Endothelial cell of umbilical vein (primary cell): ENCODE measurements around the gene PRR14. TPM values are rescaled to one million over a fixed set of nuclear protein-coding genes. Genes with fewer than 3 reads are reported as not detected.

Experiments
- BruUV-seq: library from RNA; stranded (reverse); fragments of 400-500 nt; replicated peaks from 2 replicates; lab custom pipeline; 2021; lab: Mats Ljungman, UMichigan
- CTCF ChIA-PET: fragments of 300-600, 350-600 bp; sonication (Branson Sonifier 250); formaldehyde crosslinking; loops from one replicate; lab custom pipeline; 2021; ENCODE audit warnings: antibody characterized with exemption, inconsistent platforms; lab: Charles Lee
- POLR2A ChIA-PET: fragments of 300-600, 350-600 bp; sonication (Branson Sonifier 250); formaldehyde crosslinking; loops from one replicate; lab custom pipeline; 2021; ENCODE audit warnings: antibody characterized with exemption, inconsistent platforms; lab: Charles Lee
- DNase-seq: peaks from one replicate; pipeline ENCODE4 v3.0.0-alpha.2; 2011; ENCODE audit warnings: low read depth, low spot score
- FAIRE-seq: peaks from 2 replicates; lab custom pipeline; 2011; peaks lifted over from hg19 to GRCh38; lab: Jason Lieb, UNC
- H2AFZ ChIP-seq: 2 replicates; pipeline ENCODE4 v1.6.0; 2012; ENCODE audit warnings: low read depth, low read length, control low read depth, inconsistent platforms
- H3K27ac ChIP-seq: 2 replicates; pipeline ENCODE4 v1.5.1; 2011; ENCODE audit warnings: low read depth, mild to moderate bottlenecking, control low read depth, low read length, moderate library complexity; ENCODE audit not compliant: insufficient read depth
- H3K27me3 ChIP-seq, 2 experiments: 2 replicates each; pipeline versions ENCODE4 v1.6.0 to v1.6.1; 2011; ENCODE audit warnings: low read length in 2 of 2, mixed read lengths in 1 of 2; ENCODE audit not compliant: control insufficient read depth in 2 of 2, insufficient read depth in 2 of 2
- H3K36me3 ChIP-seq, 2 experiments: 2 replicates in 1 of 2; 3 replicates in 1 of 2; pipeline ENCODE4 v1.5.1; 2011; ENCODE audit warnings: low read length in 2 of 2, mild to moderate bottlenecking in 1 of 2, moderate library complexity in 1 of 2; ENCODE audit not compliant: control insufficient read depth in 2 of 2, insufficient read depth in 2 of 2; ENCODE audit errors: extremely low read depth in 1 of 2
- H3K4me1 ChIP-seq: 3 replicates; pipeline ENCODE4 v1.5.1; 2011; ENCODE audit warnings: mild to moderate bottlenecking, low read length; ENCODE audit not compliant: control insufficient read depth, insufficient read depth; ENCODE audit errors: extremely low read depth
- H3K4me2 ChIP-seq: 2 replicates; pipeline ENCODE4 v1.6.1; 2011; ENCODE audit warnings: low read length, control low read depth, mixed read lengths; ENCODE audit not compliant: insufficient read depth
- H3K4me3 ChIP-seq, 3 experiments: fragments of 200-600 bp in 1 of 3; sonication (generic), shearing (Covaris generic) in 1 of 3; replicated peaks in 1 of 3; 2 replicates each; pipeline ENCODE4 v1.5.1; 2011 to 2016; ENCODE audit warnings: control low read depth in 3 of 3, low read length in 3 of 3, mild to moderate bottlenecking in 2 of 3, inconsistent platforms in 1 of 3, low read depth in 1 of 3, moderate library complexity in 1 of 3; ENCODE audit not compliant: insufficient read depth in 1 of 3
- H3K79me2 ChIP-seq: 2 replicates; pipeline ENCODE4 v1.6.0; 2012; ENCODE audit warnings: low read length, inconsistent platforms; ENCODE audit not compliant: control insufficient read depth, insufficient read depth
- H3K9ac ChIP-seq: replicated peaks from 2 replicates; pipeline ENCODE3; 2011; ENCODE audit warnings: low read length, control low read depth; ENCODE audit not compliant: insufficient read depth; ENCODE audit errors: extremely low read depth
- H3K9me1 ChIP-seq: replicated peaks from 3 replicates; pipeline ENCODE4 v1.6.0; 2011; ENCODE audit warnings: mild to moderate bottlenecking, low read length; ENCODE audit not compliant: control insufficient read depth, insufficient read depth; ENCODE audit errors: extremely low read depth
- H3K9me3 ChIP-seq: replicated peaks from 2 replicates; pipeline ENCODE4 v1.5.1; 2012; ENCODE audit warnings: low read length, inconsistent platforms; ENCODE audit not compliant: control insufficient read depth, insufficient read depth
- H4K20me1 ChIP-seq: replicated peaks from 2 replicates; pipeline ENCODE3; 2011; ENCODE audit warnings: mild to moderate bottlenecking, low read length; ENCODE audit not compliant: control insufficient read depth, insufficient read depth; ENCODE audit errors: extremely low read depth
- CTCF ChIP-seq, 2 donors: IDR thresholded peaks; 1 replicate in 1 of 2; 2 replicates in 1 of 2; pipeline ENCODE4 v1.5.1; 2011; ENCODE audit warnings: low read length in 2 of 2, mild to moderate bottlenecking in 2 of 2, moderate library complexity in 2 of 2, control low read depth in 1 of 2, inconsistent platforms in 1 of 2, low read depth in 1 of 2; ENCODE audit not compliant: insufficient read depth in 1 of 2; ENCODE audit errors: extremely low read depth in 1 of 2
- EZH2 ChIP-seq: IDR thresholded peaks from 2 replicates; pipeline ENCODE4 v1.6.1; 2012; ENCODE audit warnings: borderline replicate concordance, low read depth, mild to moderate bottlenecking, moderate library complexity, low read length, inconsistent platforms; ENCODE audit not compliant: severe bottlenecking
- FOS ChIP-seq: IDR thresholded peaks from 2 replicates; pipeline ENCODE4 v1.6.1; 2011; ENCODE audit warnings: mild to moderate bottlenecking, low read length, moderate library complexity, borderline replicate concordance; ENCODE audit not compliant: insufficient read depth
- GATA2 ChIP-seq: IDR thresholded peaks from 2 replicates; pipeline ENCODE4 v1.7.0; 2011; ENCODE audit warnings: low read depth, mild to moderate bottlenecking, moderate library complexity, mixed read lengths, low read length; ENCODE audit not compliant: insufficient read length, insufficient read depth
- JUN ChIP-seq: IDR thresholded peaks from 2 replicates; pipeline ENCODE4 v1.6.1; 2011; ENCODE audit warnings: borderline replicate concordance, low read depth; ENCODE audit not compliant: insufficient read length, insufficient read depth
- MAX ChIP-seq: IDR thresholded peaks from 2 replicates; pipeline ENCODE4 v1.6.1; 2011; ENCODE audit not compliant: insufficient read depth, insufficient read length
- MYC ChIP-seq: IDR thresholded peaks from one replicate; pipeline ENCODE4 v1.6.1; 2011; ENCODE audit warnings: mild to moderate bottlenecking, low read depth, low read length
- POLR2A ChIP-seq: IDR thresholded peaks from 2 replicates; pipeline ENCODE4 v1.6.1; 2012; ENCODE audit warnings: low read depth, mild to moderate bottlenecking, control low read depth, low read length
- POLR2AphosphoS5 ChIP-seq: IDR thresholded peaks from 2 replicates; pipeline ENCODE4 v1.6.1; 2012; ENCODE audit warnings: low read depth, mild to moderate bottlenecking, control low read depth, low read length, moderate library complexity; ENCODE audit not compliant: insufficient read depth
- dilution Hi-C: fragments of 300-500 bp; cut with MboI; formaldehyde crosslinking; loops from one replicate; pipeline ENCODE4 v1.15.0; 2019; ENCODE audit warnings: low sequenced_read_pairs; ENCODE audit not compliant: extremely low pct_ligation_motif_present
- intact Hi-C: fragments of 100-400 bp; cut with micrococcal nuclease; formaldehyde crosslinking; loops from one replicate; pipeline ENCODE4 v1.10.0; 2022
- polyA plus RNA-seq, 4 experiments: library from polyadenylated mRNA; depleted of rRNA in 3 of 4; stranded (reverse) in 3 of 4; unstranded in 1 of 4; fragments of >200 nt; gene quantifications; 2 replicates each; pipeline versions ENCODE4 v1.2.1 to v1.2.3, GENCODE V29; 2011 to 2012; ENCODE audit warnings: missing spikeins in 1 of 4
- total RNA-seq: library from RNA; stranded (reverse); gene quantifications from 2 replicates; pipeline ENCODE4 v1.2.3, GENCODE V29; 2021

The PRR14 gene
- total and polyA plus RNA-seq, 2 donors (not counting 3 experiments of a cell fraction or from before 2014, with no cell fraction given), result 17.0 to 70.0 TPM

GRCh38 chr16:30604316-30604947 is 46.3 kb upstream of the PRR14 start:
- Histone ChIP-seq H3K4me2 (no peak overlapping the region), H3K36me3 (peaks cover 0 to 22% of the 10 kb centered on the region in 2 experiments), H3K79me2 (peaks cover 1% of the 10 kb centered on the region), H3K4me1 (peaks cover 4% of the 10 kb centered on the region), H3K9me3 (no peaks in the 10 kb centered on the region), H3K4me3 (no peak overlapping the region), H3K9ac (no peak overlapping the region), H3K9me1 (no peaks in the 10 kb centered on the region), H2AFZ (no peak overlapping the region), H3K27ac (no peak overlapping the region), H4K20me1 (no peaks in the 10 kb centered on the region), H3K27me3 (no peaks in the 10 kb centered on the region)
- FAIRE-seq (no peak), DNase-seq (no peak)
- BruUV-seq, result no TSS peak
- POLR2A ChIA-PET, result no interaction called here
- CTCF ChIA-PET, result interaction anchor here (0.9 kb wide), 1 partner anchor 174 kb away, joined by 3 read pairs; the partner anchor contains the start of gene DCTPP1
- dilution Hi-C loops, result no loop called here
- TF ChIP-seq FOS (no peak), GATA2 (no peak), POLR2A (no peak), POLR2AphosphoS5 (no peak), EZH2 (no peak), MAX (no peak), MYC (no peak), JUN (no peak), CTCF (IDR thresholded peaks at IDR 0.05; ENCODE audit: extremely low read depth in 1 of 2, insufficient read depth in 1 of 2, low read depth in 1 of 2, low read length in 2 of 2) (no peak)
- intact Hi-C loops, result no loop called here
